A673 (cell line): ENCODE results near the gene PROX1. TPM values are rescaled to one million over a fixed set of nuclear protein-coding genes. Genes with fewer than 3 reads are reported as not detected.

Source experiments
- BruUV-seq: library from RNA; stranded (reverse); fragments of 400-500 nt; replicated peaks from 2 replicates; lab custom pipeline; 2021; lab: Mats Ljungman, UMichigan
- CTCF ChIA-PET: fragments of 300-600 bp; sonication (Branson Sonifier 250); formaldehyde crosslinking; loops from one replicate; lab custom pipeline; 2022; ENCODE audit warnings: antibody characterized with exemption; lab: Charles Lee
- POLR2A ChIA-PET: fragments of 300-600 bp; sonication (Branson Sonifier 250); formaldehyde crosslinking; loops from one replicate; lab custom pipeline; 2022; ENCODE audit warnings: antibody characterized with exemption; ENCODE audit not compliant: low non-redundant PET; lab: Charles Lee
- DNase-seq: peaks from one replicate; pipeline ENCODE4 v3.0.0-alpha.2; 2015; ENCODE audit warnings: low spot score
- H3K27ac ChIP-seq: fragments of 200-600 bp; sonication (generic); 2 replicates; pipeline ENCODE4 v1.5.1; 2016; ENCODE audit warnings: mixed run types, low read depth, mild to moderate bottlenecking, mixed read lengths, antibody characterized with exemption, low read length; ENCODE audit not compliant: poor library complexity, severe bottlenecking
- H3K27me3 ChIP-seq: fragments of 200-600 bp; sonication (generic); replicated peaks from 2 replicates; pipeline ENCODE4 v1.6.1; 2017; ENCODE audit warnings: mixed run types, low read depth, mild to moderate bottlenecking, mixed read lengths, antibody characterized with exemption, low read length; ENCODE audit not compliant: insufficient read depth, poor library complexity
- H3K36me3 ChIP-seq: fragments of 200-600 bp; sonication (generic); 2 replicates; pipeline ENCODE4 v1.6.1; 2016; ENCODE audit warnings: mixed run types, mild to moderate bottlenecking, mixed read lengths, antibody characterized with exemption, low read length; ENCODE audit not compliant: insufficient read depth, poor library complexity, severe bottlenecking
- H3K4me1 ChIP-seq: fragments of 200-600 bp; sonication (generic); 2 replicates; pipeline ENCODE4 v1.6.1; 2017; ENCODE audit warnings: mixed run types, mild to moderate bottlenecking, mixed read lengths, antibody characterized with exemption, low read length; ENCODE audit not compliant: insufficient read depth, poor library complexity, severe bottlenecking
- H3K4me3 ChIP-seq: fragments of 200-600 bp; sonication (generic); 2 replicates; pipeline ENCODE4 v1.5.1; 2016; ENCODE audit warnings: low read depth, mixed run types, mild to moderate bottlenecking, mixed read lengths, low read length; ENCODE audit not compliant: poor library complexity, severe bottlenecking
- H3K9me3 ChIP-seq: fragments of 200-600 bp; sonication (generic); 2 replicates; pipeline ENCODE4 v1.6.1; 2016; ENCODE audit warnings: mixed run types, low read depth, mild to moderate bottlenecking, mixed read lengths, antibody characterized with exemption, low read length; ENCODE audit not compliant: poor library complexity, severe bottlenecking
- CTCF ChIP-seq: fragments of 300-800, 200-600 bp; sonication (generic); conservative IDR thresholded peaks from 2 replicates; pipeline ENCODE4 v1.5.1; 2017; ENCODE audit warnings: low read depth, mild to moderate bottlenecking, antibody characterized with exemption, low read length, moderate library complexity, mixed read lengths
- EZH2 ChIP-seq: fragments of 200-600 bp; sonication (generic); IDR thresholded peaks from 2 replicates; pipeline ENCODE4 v1.6.1; 2017; ENCODE audit warnings: borderline replicate concordance, low read depth, mild to moderate bottlenecking, mixed read lengths, antibody characterized with exemption, low read length; ENCODE audit not compliant: poor library complexity, severe bottlenecking
- intact Hi-C: fragments of 100-400 bp; cut with micrococcal nuclease; formaldehyde crosslinking; loops from one replicate; pipeline ENCODE4 v1.10.0; 2022; ENCODE audit not compliant: unreplicated experiment
- total RNA-seq: library from RNA; stranded (reverse); gene quantifications from 2 replicates; pipeline ENCODE4 v1.2.3, GENCODE V29; 2021

PROX1 gene
- total RNA-seq, 1 experiment from 2014 or later = not detected

GRCh38 chr1:214022810-214023425, 35.1 kb downstream of the PROX1 start:
- Histone ChIP-seq H3K27me3 (peaks cover 96% of the 10 kb centered on the region), H3K9me3 (no peaks in the 10 kb centered on the region), H3K27ac (no peak overlapping the region), H3K4me1 (no peaks in the 10 kb centered on the region), H3K4me3 (no peak overlapping the region), H3K36me3 (no peaks in the 10 kb centered on the region)
- no peak for DNase-seq
- ChIA-PET CTCF (no interaction called here), POLR2A (no interaction called here)
- TF ChIP-seq EZH2 (no peak), CTCF (no peak)
- BruUV-seq = no TSS peak
- intact Hi-C loops = no loop called here

GRCh38 chr1:214026985-214027384, 39.2 kb downstream of the PROX1 start:
- CTCF ChIA-PET = no interaction called here
- Histone ChIP-seq H3K27ac (no peak overlapping the region), H3K4me3 (no peak overlapping the region), H3K27me3 (peaks cover 88% of the 10 kb centered on the region), H3K36me3 (no peaks in the 10 kb centered on the region), H3K9me3 (no peaks in the 10 kb centered on the region), H3K4me1 (no peaks in the 10 kb centered on the region)
- TF ChIP-seq CTCF = no peak
- TF ChIP-seq EZH2 = no peak
- POLR2A ChIA-PET = no interaction called here
- DNase-seq = no peak
- intact Hi-C loops = no loop called here
- BruUV-seq = no TSS peak

DNA sequence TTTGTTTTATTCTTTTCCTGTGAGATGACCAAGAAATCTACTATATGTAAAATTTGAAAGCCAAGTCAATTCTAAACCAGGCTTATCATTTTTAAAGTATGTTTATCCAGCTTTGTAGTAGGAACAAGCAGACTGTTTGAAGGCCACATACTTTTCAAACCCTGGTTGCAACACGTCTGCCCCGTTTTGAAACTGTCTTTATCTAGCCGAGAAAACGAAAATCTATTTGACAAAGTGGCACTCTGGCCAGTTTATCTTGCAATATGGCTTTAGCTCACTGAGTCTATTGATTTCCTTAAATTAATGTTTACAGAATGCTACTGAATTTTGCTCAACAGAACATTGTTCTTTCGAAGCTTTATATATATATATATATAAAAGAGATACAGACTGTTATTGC, 39.7 kb downstream of the PROX1 start:
- no peak overlapping the region for H3K4me3 ChIP-seq
- intact Hi-C loops = no loop called here
- no peaks in the 10 kb centered on the region for H3K36me3 ChIP-seq
- no peak for DNase-seq
- peaks cover 88% of the 10 kb centered on the region for H3K27me3 ChIP-seq
- no peak overlapping the region for H3K27ac ChIP-seq
- ChIA-PET POLR2A (no interaction called here), CTCF (no interaction called here)
- BruUV-seq = no TSS peak
- TF ChIP-seq EZH2 (no peak), CTCF (no peak)
- no peaks in the 10 kb centered on the region for H3K9me3 ChIP-seq
- H3K4me1 ChIP-seq = no peaks in the 10 kb centered on the region
